Stomach smooth muscle (tissue), 2 donors: Measurements from ENCODE around the gene SNAI1.
"Not testable (repeated sequence)": the region's sequence is repeated elsewhere in the genome, so short reads cannot be mapped to it uniquely, and the experiment has no call there.

Experiments used
- H3K27ac ChIP-seq: one replicate; pipeline ENCODE4 v1.7.0; 2013; ENCODE audit warnings: mild to moderate bottlenecking, low read length, inconsistent platforms
- H3K27me3 ChIP-seq, 2 donors: one replicate each; pipeline ENCODE4 v1.7.0; 2013; ENCODE audit warnings: low read length in 2 of 2; ENCODE audit not compliant: insufficient read depth in 2 of 2, control insufficient read depth in 1 of 2
- H3K36me3 ChIP-seq, 2 donors: one replicate each; pipeline ENCODE4 v1.7.0; 2013; ENCODE audit warnings: low read length in 2 of 2; ENCODE audit not compliant: control insufficient read depth in 2 of 2, insufficient read depth in 2 of 2
- H3K4me1 ChIP-seq: one replicate; pipeline ENCODE4 v1.7.0; 2013; ENCODE audit warnings: low read length; ENCODE audit not compliant: control insufficient read depth, insufficient read depth
- H3K4me3 ChIP-seq, 2 donors: one replicate each; pipeline ENCODE4 v1.7.0; 2013; ENCODE audit warnings: low read length in 2 of 2
- H3K9ac ChIP-seq, 2 donors: one replicate each; pipeline ENCODE4 v1.7.0; 2013; ENCODE audit warnings: low read length in 2 of 2, mild to moderate bottlenecking in 1 of 2
- H3K9me3 ChIP-seq, 2 donors: one replicate each; pipeline ENCODE4 v1.7.0; 2013; ENCODE audit warnings: low read length in 2 of 2; ENCODE audit not compliant: control insufficient read depth in 2 of 2
- donor health status: healthy.
- donor health status: Pancreatic carcinoma.

SNAI1 gene

GRCh38 chr20:49987015-49987867, 4.5 kb downstream of the SNAI1 start:
- no peaks in the 10 kb centered on the region for H3K36me3 ChIP-seq
- no peaks in the 10 kb centered on the region for H3K27me3 ChIP-seq
- H3K27ac ChIP-seq, result no peak overlapping the region
- H3K4me3 ChIP-seq, result no peak overlapping the region
- no peak overlapping the region for H3K9ac ChIP-seq
- H3K4me1 ChIP-seq, result peaks cover 49% of the 10 kb centered on the region
- no peaks in the 10 kb centered on the region for H3K9me3 ChIP-seq

GRCh38 chr20:49987868-49988690, 5.3 kb downstream of the SNAI1 start:
- no peaks in the 10 kb centered on the region for H3K9me3 ChIP-seq
- no peak overlapping the region for H3K4me3 ChIP-seq
- peaks cover 42% of the 10 kb centered on the region for H3K4me1 ChIP-seq
- H3K9ac ChIP-seq, result no peak overlapping the region
- H3K27ac ChIP-seq, result peak overlapping the region; percentile 64
- H3K36me3 ChIP-seq, result no peaks in the 10 kb centered on the region
- no peaks in the 10 kb centered on the region for H3K27me3 ChIP-seq

- Histone ChIP-seq H3K9me3 (no peaks in the 10 kb centered on the region), H3K36me3 (no peaks in the 10 kb centered on the region), H3K9ac (peak overlapping the region; percentile 5 to 17), H3K27me3 (no peaks in the 10 kb centered on the region), H3K27ac (peak overlapping the region; percentile 64), H3K4me1 (peaks cover 32% of the 10 kb centered on the region), H3K4me3 (peak overlapping the region; percentile 5 to 15)
Observed at GRCh38 chr20:49989234-49990065, 6.7 kb downstream of the SNAI1 start.

- H3K36me3 ChIP-seq, result no peaks in the 10 kb centered on the region
- H3K27me3 ChIP-seq, result no peaks in the 10 kb centered on the region
- H3K4me1 ChIP-seq, result peaks cover 30% of the 10 kb centered on the region
- H3K9me3 ChIP-seq, result no peaks in the 10 kb centered on the region
- H3K9ac ChIP-seq, result peak overlapping the region in 1 of 2 donors; percentile 17
- H3K27ac ChIP-seq, result peak overlapping the region; percentile 64
- H3K4me3 ChIP-seq, result peak overlapping the region in 1 of 2 donors; percentile 8
Observed at GRCh38 chr20:49990271-49990720, 7.5 kb downstream of the SNAI1 start.

GRCh38 chr20:49993301-49993751, 10.5 kb downstream of the SNAI1 start:
- no peaks in the 10 kb centered on the region for H3K9me3 ChIP-seq
- no peak overlapping the region for H3K9ac ChIP-seq
- peaks cover 23% of the 10 kb centered on the region for H3K4me1 ChIP-seq
- H3K36me3 ChIP-seq, result no peaks in the 10 kb centered on the region
- no peaks in the 10 kb centered on the region for H3K27me3 ChIP-seq
- H3K4me3 ChIP-seq, result no peak overlapping the region
- no peak overlapping the region for H3K27ac ChIP-seq

- no peak overlapping the region for H3K4me3 ChIP-seq
- no peak overlapping the region for H3K9ac ChIP-seq
- peaks cover 7% of the 10 kb centered on the region for H3K4me1 ChIP-seq
- no peaks in the 10 kb centered on the region for H3K27me3 ChIP-seq
- H3K36me3 ChIP-seq, result no peaks in the 10 kb centered on the region
- H3K9me3 ChIP-seq, result no peaks in the 10 kb centered on the region
- H3K27ac ChIP-seq, result no peak overlapping the region
Observed at GRCh38 chr20:49995586-49995985, 12.8 kb downstream of the SNAI1 start.

GRCh38 chr20:49998478-49999188, 15.9 kb downstream of the SNAI1 start:
- H3K9ac ChIP-seq, H3K36me3 ChIP-seq, H3K9me3 ChIP-seq, H3K4me3 ChIP-seq, H3K27ac ChIP-seq, H3K4me1 ChIP-seq, H3K27me3 ChIP-seq: not testable (repeated sequence)

GRCh38 chr20:49999329-49999728, 16.5 kb downstream of the SNAI1 start:
- H3K4me3 ChIP-seq, result no peak overlapping the region
- H3K4me1 ChIP-seq, result peaks cover 2% of the 10 kb centered on the region
- H3K9ac ChIP-seq, result no peak overlapping the region
- H3K27ac ChIP-seq, result no peak overlapping the region
- no peaks in the 10 kb centered on the region for H3K9me3 ChIP-seq
- no peaks in the 10 kb centered on the region for H3K27me3 ChIP-seq
- no peaks in the 10 kb centered on the region for H3K36me3 ChIP-seq

- H3K27ac ChIP-seq, H3K36me3 ChIP-seq, H3K4me3 ChIP-seq, H3K9me3 ChIP-seq, H3K27me3 ChIP-seq, H3K4me1 ChIP-seq, H3K9ac ChIP-seq: not testable (repeated sequence)
Observed at GRCh38 chr20:50000548-50001222, 17.9 kb downstream of the SNAI1 start.
